Measurements from ENCODE around the gene SLC48A1.
"Not testable (repeated sequence)": the region's sequence is repeated elsewhere in the genome, so short reads cannot be mapped to it uniquely, and the experiment has no call there.

The SLC48A1 gene

GRCh38 chr12:47794679-47795078 lies 21.6 kb downstream of the SLC48A1 start:
- no peak for DNase-seq

GRCh38 chr12:47795121-47795813 lies 22.2 kb downstream of the SLC48A1 start:
- no peak for DNase-seq

- DNase-seq = no peak
These were observed 22.9 kb downstream of the SLC48A1 start for GRCh38 chr12:47795814-47796411.

GRCh38 chr12:47797441-47797840 lies 24.4 kb downstream of the SLC48A1 start:
- no peak for DNase-seq

- DNase-seq = no peak
These were observed 25.4 kb downstream of the SLC48A1 start for GRCh38 chr12:47798382-47798948.

- DNase-seq = no peak
These were observed 26.4 kb downstream of the SLC48A1 start for GRCh38 chr12:47799357-47799955.

- no peak for DNase-seq
These were observed 27.5 kb downstream of the SLC48A1 start for GRCh38 chr12:47800582-47800981.

GRCh38 chr12:47801170-47801903 lies 28.3 kb downstream of the SLC48A1 start:
- DNase-seq = no peak

GRCh38 chr12:47801904-47802246 lies 28.8 kb downstream of the SLC48A1 start:
- DNase-seq = no peak

GRCh38 chr12:47802312-47802711 lies 29.3 kb downstream of the SLC48A1 start:
- no peak for DNase-seq

- DNase-seq = peak; percentile 15
These were observed 30.3 kb downstream of the SLC48A1 start for GRCh38 chr12:47803191-47803875.

- no peak for DNase-seq
These were observed 31.1 kb downstream of the SLC48A1 start for GRCh38 chr12:47804171-47804570.

- DNase-seq = no peak
These were observed 32.4 kb downstream of the SLC48A1 start for GRCh38 chr12:47805417-47805816.

GRCh38 chr12:47807338-47807737 lies 34.3 kb downstream of the SLC48A1 start:
- no peak for DNase-seq

GRCh38 chr12:47808050-47808449 lies 35.0 kb downstream of the SLC48A1 start:
- peak; percentile 56 for DNase-seq

- no peak for DNase-seq
These were observed 35.7 kb downstream of the SLC48A1 start for GRCh38 chr12:47808574-47809365.

- not testable (repeated sequence) for DNase-seq
These were observed 36.5 kb downstream of the SLC48A1 start for GRCh38 chr12:47809518-47809917.

GRCh38 chr12:47811072-47811396 lies 38.0 kb downstream of the SLC48A1 start:
- no peak for DNase-seq

- no peak for DNase-seq
These were observed 38.8 kb downstream of the SLC48A1 start for GRCh38 chr12:47811581-47812484.

- DNase-seq = peak; percentile 94
These were observed 39.9 kb downstream of the SLC48A1 start for GRCh38 chr12:47812797-47813510.
